T-helper 1 cell (primary cell): ENCODE data around the gene ZNF772.
"Not testable (repeated sequence)": the region's sequence is repeated elsewhere in the genome, so short reads cannot be mapped to it uniquely, and the experiment has no call there.

Experiments used
- DNase-seq, 5 donors: peaks; one replicate each; pipeline ENCODE4 v3.0.0-alpha.2; 2012 to 2020
- total RNA-seq, 4 donors: gene quantifications; one replicate each; lab custom pipeline; 2026; lab: John Stamatoyannopoulos, UW

ZNF772 gene
- total RNA-seq: 2.4 to 9.4 (median 4.9) reads per million in 4 donors

DNA sequence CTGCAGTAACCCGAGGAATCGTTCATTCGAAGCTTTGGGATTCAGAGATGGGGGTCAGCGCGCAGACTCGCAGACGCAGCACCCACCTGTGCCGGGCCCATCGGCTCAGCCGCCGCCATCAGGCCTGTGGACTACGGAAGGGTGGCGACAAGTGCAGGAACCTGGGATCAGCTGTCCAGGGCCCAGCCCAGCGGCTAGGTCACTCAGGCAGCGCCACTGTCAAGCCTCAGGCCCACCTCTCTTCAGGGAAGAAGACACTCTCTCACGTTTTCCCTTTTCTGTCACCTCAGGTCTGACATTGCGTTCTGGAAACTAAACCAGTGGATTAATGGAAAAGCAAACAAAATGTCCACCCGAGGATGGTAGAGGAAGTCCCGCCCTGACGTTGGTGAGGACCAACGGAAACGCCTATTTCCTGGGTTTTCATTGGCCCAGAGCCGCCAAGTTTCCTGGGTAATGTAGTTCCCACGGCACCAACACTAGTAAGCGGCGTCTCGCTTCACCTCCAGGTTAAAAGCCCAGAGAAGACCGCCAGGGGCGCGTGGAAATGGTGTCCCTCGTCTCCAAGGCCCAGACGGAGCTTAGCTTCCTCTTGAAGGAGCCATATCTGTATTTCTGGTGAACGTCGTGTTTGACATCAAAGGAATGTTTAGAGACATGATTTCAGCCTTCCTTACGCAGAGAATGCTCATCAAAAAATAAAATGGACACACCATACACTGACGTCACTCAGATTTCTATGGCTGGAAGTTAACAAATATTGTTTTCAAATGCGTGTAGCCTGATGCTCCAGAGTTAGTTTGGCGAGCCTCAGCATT is at the start of gene ZNF772:
ZNF772 (minus strand) TSS at position 376 of the 818 bp plus-strand sequence; CDS start at position 119, 257 bp downstream.
- peak; percentile 74 to 91 (median 86) for DNase-seq

DNA sequence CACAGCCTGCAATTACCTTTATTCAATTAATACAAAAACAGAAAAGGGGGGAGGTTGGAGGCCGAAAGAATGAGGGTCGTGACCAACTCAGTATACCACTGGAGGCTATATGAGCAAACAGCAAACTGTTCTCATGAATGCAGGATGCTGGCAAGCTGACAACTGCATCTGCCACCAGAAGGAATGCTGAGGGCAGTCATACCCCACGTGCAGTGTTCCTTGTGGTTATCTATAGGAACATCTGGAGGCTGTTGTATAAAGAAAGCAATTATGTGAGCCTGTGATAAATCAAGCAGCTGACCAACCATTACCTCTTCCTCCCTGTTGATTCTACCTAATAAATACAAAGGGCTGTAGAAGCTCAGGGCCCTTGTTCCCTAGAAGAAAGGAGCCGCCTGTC is 40.7 kb upstream of the ZNF772 start:
- DNase-seq: not testable (repeated sequence)

DNA sequence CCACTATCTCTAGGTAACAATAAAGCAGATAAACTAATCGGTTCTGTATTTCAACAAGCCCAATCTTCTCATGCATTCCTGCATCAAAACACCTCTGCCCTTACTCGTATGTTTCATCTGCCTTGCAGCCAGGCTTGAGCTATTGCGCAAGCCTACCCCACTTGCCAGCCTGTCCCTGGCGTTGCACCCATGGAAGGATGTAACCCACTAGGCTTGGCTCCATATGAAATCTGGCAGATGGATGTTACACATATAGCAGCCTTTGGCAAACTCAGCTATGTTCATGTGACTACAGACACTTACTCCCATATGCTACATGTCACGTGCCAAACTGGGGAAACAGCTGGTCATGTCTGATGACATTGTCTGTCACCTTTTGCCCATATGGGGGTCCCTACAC is 37.9 kb upstream of the ZNF772 start:
- no peak for DNase-seq

DNA sequence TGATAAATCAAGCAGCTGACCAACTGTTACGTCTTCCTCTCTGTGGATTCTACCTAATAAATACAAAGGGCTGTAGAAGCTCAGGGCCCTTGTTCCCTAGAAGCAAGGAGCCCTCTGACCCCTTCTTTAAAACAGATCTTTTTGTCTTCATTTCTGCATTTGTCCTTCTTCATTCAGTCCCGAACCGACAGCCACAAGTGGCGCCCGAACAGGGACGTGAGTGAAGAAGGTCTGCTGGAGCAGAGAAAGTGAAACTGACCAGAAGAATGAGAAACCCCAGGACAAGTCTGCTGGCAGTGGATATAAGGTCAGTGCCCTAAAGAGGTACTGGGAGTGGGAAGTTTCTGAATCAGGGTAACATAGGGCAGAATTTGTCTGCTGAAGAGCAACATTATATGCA is 35.5 kb upstream of the ZNF772 start:
- DNase-seq: no peak

DNA sequence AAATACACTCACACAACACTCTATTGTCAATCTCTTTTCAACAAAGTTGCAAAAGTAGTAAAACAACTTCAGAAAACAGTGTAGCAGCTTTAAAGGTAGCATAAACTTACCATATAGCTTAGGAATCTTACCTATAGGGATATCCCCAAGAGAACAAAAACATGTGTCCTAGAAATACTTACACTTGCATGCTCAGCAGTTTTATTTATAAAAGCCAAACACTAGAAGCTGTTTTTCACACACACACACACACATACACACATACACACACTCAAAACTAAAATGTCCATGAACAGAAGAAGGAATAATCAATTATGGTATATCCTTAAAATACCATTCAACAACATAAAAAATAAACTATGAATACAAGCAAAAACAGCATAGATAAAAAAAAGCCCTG is 34.1 kb upstream of the ZNF772 start:
- no peak for DNase-seq

DNA sequence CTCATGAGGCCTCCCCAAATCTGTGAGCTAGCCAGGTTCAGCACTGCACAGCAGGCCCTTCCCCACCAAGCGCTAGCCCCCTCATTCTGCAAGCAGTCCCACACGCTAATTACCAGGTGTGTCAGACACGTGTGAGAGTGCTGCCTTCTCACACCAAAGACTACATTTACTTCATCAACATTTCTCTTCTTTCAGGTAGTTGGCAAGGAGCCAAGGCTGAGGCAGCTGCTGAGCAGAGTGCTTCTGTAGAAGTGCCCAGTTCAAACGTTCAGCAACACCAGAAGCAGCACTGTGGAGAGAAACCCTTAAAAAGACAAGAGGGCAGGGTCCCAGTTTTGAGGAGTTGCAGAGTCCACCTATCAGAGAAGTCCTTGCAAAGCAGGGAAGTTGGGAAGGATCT is 28.8 kb upstream of the ZNF772 start:
- DNase-seq: no peak

DNA sequence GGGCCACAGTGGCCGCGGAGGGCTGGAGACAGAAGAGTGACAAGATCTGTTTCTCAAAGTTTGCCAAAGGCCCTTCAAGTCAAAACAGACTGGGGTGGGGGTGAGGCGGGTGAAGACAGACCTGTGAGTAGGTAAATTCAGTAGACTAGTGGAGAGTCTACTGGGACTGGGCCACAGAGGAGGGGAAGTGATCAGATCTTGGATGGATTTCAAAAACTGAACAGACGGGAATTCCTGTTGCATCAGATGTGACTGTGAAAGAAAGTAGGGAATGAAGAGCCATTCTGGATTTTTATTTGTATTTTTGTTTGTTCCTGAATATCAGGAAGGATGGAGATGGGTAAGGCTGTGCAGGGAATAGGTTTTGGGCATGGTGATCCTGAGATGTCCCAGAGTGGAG is 23.0 kb upstream of the ZNF772 start:
- not testable (repeated sequence) for DNase-seq

DNA sequence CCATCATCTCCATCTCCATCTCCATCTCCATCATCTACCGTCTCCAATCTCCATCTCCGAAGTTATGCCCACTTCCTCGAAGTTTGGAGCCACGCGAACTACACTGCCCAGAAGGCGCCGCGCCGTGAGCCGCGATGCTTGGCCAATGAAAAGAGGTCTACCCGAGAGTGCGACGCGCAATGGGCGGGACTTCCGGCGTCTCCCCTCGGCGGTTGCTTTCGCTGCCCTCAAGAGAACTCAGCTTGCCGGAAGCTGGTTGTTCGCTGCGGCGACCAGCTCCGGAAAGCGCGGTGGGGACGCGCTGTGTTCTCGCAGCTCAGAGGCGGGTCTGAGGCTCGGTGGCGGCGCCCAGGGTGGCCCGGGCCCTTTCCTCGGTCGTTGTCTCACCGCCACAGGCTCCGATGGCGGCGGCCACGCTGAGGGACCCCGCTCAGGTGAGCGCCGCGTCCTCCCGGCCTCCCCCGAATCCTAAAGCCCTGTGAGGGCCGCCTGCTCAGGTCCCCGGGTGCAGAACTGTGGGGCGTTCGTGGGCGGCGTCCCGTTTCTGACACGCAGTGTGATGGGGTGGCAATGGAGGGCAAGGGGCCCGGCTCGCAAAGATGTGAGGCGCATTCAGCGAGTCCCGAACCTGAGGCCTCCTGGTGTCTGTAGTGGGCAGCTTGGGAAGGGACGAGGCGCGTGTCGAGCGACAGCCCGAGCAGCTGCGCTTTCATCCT is 22.5 kb upstream of the ZNF772 start, which contains the start of gene ZNF773:
ZNF773 (plus strand) TSS at position 259 of the 716 bp plus-strand sequence; CDS start at position 402, 143 bp downstream.
- peak; percentile 86 to 97 (median 94) for DNase-seq

DNA sequence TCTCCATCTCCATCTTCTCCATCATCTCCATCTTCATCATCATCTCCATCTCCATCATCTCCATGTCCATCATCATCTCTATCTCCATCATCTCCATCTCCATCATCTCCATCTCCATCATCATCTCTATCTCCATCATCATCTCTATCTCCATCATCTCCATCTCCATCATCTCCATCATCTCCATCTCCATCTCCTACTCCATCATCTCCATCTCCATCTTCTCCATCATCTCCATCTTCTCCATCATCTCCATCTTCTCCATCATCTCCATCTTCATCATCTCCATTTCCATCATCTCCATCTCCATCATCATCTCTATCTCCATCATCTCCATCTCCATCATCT is 21.9 kb upstream of the ZNF772 start:
- DNase-seq: not testable (repeated sequence)

DNA sequence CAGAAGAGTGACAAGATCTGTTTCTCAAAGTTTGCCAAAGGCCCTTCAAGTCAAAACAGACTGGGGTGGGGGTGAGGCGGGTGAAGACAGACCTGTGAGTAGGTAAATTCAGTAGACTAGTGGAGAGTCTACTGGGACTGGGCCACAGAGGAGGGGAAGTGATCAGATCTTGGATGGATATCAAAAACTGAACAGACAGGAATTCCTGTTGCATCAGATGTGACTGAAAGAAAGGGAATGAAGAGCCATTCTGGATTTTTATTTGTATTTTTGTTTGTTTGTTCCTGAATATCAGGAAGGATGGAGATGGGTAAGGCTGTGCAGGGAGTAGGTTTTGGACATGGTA is 10.9 kb upstream of the ZNF772 start:
- not testable (repeated sequence) for DNase-seq

DNA sequence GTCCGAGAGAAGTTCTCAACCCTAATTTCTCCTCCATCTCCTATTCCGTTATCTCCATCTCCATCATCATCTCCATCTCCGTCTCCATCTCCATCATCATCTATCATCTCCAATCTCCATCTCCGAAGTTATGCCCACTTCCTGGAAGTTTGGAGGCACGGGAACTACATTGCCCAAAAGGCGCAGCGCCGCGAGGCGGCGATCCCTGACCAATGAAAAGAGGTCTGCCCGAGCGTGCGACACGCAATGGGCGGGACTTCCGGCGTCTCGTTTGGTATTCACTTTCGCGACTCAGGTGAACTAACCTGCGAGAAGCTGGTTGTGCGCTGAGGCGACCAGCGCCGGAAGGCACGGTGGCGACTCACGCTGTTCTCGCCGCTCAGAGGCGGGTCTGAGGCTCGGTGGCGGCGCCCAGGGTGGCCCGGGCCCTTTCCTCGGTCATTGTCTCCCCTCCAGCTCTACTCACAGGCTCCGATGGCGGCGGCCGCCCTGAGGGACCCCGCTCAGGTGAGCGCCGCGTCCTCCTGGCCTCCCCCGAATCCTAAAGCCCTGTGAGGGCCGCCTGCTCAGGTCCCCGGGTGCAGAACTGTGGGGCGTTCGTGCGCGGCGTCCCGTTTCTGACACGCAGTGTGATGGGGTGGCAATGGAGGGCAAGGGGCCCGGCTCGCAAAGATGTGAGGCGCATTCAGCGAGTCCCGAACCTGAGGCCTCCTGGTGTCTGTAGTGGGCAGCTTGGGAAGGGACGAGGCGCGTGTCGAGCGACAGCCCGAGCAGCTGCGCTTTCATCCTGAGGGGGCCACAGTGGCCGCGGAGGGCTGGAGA is 10.3 kb upstream of the ZNF772 start, which contains the start of gene ZNF419:
ZNF419 (plus strand) TSS at position 274 of the 822 bp plus-strand sequence; CDS start at position 475, 201 bp downstream.
- peak; percentile 79 to 96 (median 88) for DNase-seq

DNA sequence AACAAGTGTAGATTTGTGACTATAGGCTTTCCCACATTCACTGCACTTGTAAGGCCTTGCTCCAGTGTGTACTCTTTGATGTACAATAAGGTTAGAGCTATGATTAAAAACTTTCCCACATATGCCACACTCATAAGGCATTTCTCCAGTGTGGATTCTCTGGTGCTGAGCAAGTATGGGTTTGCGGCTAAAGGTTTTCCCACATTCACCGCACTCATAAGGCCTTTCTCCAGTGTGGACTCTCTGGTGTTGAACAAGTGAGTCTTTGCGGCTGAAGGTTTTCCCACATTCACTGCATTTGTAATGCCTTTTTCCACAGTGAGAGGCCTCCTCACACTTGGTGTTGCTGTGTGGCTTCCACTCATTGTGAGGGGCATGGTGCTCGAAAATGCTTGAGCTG is 3.7 kb downstream of the ZNF772 start:
- no peak for DNase-seq

DNA sequence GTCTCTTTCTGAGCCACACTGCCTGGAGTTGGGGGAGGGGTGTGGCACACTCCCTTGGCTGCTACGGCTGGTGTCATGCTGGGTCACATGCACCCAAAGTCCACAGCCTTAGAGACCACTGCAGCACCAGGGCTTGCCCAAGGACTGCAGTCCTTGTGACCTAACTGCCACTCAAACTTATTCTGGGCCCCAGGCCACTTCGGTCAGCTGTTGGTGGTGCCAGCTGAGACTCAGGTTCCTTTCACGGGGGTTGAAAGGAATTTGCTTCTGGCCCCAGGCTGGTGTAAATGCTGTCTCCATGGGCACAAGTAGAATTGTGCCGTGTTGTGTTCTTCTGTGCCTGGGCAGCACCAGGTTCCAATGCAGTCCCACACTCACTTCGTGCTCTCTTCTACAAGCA is 10.9 kb downstream of the ZNF772 start:
- no peak for DNase-seq

DNA sequence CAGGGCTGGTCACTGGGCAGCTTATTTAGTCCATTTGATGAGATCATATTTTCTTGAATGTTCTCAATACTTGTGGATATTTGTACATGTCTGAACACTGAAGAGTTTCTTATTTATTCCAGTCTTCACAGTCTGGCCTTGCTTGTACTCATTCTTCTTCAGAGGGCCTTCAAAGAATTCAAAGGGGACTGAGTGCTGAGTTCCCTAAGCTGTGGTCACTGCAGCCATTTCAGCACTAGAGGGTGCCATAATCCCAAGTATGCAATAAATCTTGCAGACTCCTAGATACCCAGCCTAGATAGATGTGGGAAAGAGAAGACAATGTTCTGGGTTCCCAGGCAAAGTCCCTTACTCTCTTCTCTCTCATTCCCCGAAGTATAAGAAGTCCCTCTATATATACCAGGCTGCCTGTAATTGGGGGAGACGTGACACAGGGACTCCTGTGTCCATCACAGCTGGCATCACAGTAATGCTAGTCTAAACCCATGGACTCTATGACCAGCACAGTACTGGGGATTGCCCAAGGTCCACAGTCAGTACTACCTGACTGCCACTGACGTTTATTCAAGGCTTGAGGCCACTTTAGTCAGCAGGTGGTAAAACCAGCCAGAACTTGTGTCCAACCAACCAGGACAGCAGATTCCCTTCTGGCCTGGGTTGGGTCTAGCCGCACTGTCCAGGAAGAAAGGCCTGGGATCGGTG is 11.5 kb downstream of the ZNF772 start:
- peak in 1 of 5 donors; percentile 32 for DNase-seq

DNA sequence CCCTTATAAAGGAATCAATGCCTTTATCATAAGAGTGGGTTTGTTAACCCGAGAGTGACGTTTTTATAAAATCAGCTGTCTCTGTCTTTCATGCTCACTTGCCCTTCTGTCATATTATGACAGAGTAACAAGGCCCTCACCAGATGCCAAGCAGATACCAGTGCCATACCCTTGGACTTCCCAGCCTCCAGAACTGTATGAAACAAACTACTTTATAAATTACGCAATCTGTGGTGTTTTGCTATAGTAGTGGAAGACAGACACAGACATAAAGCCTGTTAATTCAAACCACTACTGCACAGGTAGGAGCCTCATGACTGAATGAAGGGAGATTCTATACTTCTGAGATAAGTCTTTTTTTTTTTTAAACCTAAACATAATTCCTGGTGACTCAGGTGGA is 25.1 kb downstream of the ZNF772 start:
- no peak for DNase-seq

DNA sequence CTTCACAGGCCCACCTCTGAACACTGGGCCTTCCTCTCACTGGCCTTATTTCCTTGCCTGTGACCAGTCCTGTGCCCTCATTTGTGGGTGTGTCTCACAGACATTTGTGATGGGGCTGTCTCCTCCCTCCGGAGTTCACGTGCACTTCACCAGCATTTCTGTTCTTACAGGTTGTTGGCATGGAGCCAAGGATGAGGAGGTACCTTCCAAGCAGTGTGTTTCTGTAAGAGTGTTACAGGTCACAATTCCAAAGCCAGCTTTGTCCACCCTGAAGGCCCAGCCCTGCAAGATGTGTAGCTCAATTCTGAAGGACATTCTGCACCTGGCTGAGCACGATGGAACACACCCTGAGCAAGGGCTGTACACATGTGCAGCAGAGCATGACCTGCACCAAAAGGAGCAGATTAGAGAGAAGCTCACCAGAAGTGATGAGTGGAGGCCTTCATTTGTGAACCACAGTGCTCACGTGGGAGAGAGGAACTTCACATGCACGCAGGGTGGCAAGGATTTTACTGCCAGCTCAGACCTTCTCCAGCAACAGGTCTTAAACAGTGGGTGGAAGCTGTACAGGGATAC is 34.2 kb downstream of the ZNF772 start:
- DNase-seq: no peak

DNA sequence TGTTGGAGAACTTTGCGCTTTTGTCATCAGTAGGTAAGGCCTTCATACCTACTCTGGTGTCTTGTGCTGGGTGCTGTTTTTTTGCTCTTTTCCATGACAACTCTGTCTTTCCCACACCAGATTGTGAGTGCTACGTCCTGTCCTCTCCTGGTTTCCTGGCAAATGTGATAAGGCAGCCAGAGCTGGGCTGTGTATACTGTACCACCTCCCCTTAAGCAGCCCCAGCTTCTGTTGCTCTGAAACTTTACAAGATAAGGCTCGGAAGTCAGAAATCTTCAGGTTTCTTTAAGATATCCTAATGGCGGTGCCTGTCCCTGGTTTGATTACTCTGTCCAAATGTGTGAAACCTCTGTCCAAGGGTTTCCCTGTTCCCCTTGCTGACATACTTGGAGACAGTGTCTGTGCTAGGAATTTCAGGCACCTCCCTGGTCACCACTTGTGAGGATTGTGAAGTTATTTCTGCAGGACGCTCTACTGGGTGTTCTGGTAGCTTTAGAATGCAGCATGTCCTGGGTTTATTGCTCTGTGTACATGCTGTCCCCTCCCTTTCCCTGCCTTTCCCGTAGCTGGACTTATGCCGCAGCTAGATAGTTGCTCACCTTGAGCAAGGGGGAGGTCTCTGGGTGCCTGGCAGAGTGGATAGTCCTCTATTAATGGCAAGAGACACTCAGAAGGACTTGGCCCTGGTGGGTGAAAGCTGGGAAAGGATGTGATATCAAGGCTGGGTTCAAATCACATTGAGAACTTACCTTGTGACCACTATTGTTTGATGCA is 35.2 kb downstream of the ZNF772 start:
- no peak for DNase-seq

DNA sequence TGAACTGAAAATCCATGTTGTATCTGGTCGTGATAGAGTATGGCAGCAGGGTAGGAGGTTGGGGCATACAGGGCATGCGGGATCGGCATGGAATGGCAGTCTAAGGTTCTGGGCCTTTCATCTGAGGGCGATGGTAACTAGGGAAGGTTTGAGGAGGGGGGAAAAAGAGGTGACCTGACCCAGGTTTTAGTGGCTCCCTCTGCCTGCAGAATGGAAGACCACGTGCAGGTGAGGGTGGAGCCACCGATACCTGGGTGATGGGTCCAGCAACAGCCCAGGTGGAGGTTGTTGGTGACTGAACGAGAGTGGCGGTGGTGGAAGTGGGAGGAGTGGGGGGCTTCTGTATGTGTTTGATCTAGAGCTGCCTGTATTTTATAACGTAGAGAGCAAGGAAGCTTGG is 38.4 kb downstream of the ZNF772 start:
- DNase-seq: no peak

DNA sequence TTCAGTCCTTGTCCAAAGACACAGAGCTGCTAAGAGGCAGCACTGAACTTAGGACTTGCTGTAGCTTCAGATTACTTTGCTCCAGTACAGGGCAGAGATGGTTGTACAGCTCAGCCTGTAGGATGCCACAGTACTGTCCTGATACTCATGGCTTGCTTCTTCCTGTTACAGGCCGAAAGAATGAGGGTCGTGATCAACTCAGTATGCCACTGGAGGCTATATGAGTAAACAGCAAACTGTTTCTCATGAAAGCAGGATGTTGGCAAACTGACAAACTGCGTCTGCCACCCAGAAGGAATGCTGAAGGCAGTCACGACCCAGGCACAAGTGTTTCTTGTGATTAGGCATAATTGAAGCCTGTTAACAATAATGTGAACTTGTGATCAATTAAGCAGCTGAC is 39.4 kb downstream of the ZNF772 start:
- no peak for DNase-seq

DNA sequence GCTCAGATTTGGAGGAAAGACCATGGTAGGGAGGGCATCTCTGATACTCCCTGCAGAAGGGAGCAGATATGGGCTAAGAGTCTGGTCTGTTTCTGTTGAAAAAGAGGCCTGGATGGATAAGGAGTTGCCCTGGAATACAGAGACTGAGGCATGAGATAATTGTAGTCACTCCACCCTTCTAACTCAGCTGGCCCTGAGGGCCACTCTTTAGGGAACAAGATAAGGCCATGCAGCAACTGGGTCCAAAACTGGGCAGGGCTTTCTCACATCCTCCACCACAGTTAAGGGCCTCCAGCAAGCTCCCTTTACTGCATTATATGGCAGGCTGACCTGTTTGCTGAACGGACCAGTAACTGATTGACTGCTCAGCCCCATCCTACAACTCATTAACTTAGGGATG is 40.9 kb downstream of the ZNF772 start:
- no peak for DNase-seq
